H1 (cell line): ENCODE measurements around the gene RTCB. TPM values are rescaled to one million over a fixed set of nuclear protein-coding genes. Genes with fewer than 3 reads are reported as not detected.

Experiments
- CTCF ChIA-PET: fragments of 300-600 bp; sonication (Branson Sonifier 250); formaldehyde crosslinking; loops from one replicate; lab custom pipeline; 2021; ENCODE audit not compliant: partially characterized antibody; lab: Charles Lee
- POLR2A ChIA-PET: fragments of 300-600 bp; sonication (Branson Sonifier 250); formaldehyde crosslinking; loops from one replicate; lab custom pipeline; 2021; ENCODE audit warnings: inconsistent platforms; ENCODE audit not compliant: partially characterized antibody; lab: Charles Lee
- DNase-seq, 2 experiments: peaks; one replicate each; pipeline versions ENCODE4 v3.0.0 to v3.0.0-alpha.2; 2010 to 2022; ENCODE audit warnings: low spot score in 2 of 2, low read depth in 1 of 2, mixed read lengths in 1 of 2
- FAIRE-seq: peaks from 2 replicates; lab custom pipeline; 2011; peaks lifted over from hg19 to GRCh38; lab: Jason Lieb, UNC
- H2AFZ ChIP-seq: 2 replicates; pipeline ENCODE4 v1.8.1; 2012; ENCODE audit warnings: low read length, inconsistent platforms
- H2AK5ac ChIP-seq: 2 replicates; pipeline ENCODE4 v1.6.1; 2013; ENCODE audit warnings: low read depth, low read length
- H2BK120ac ChIP-seq: replicated peaks from 2 replicates; pipeline ENCODE3; 2013; ENCODE audit warnings: low read depth, low read length, inconsistent platforms
- H2BK12ac ChIP-seq: 2 replicates; pipeline ENCODE4 v1.6.1; 2013; ENCODE audit warnings: low read depth, low read length
- H2BK15ac ChIP-seq: 2 replicates; pipeline ENCODE4 v1.6.1; 2013; ENCODE audit warnings: low read length
- H2BK20ac ChIP-seq: 2 replicates; pipeline ENCODE4 v1.6.1; 2013; ENCODE audit warnings: low read length
- H2BK5ac ChIP-seq: 2 replicates; pipeline ENCODE4 v1.6.1; 2013; ENCODE audit warnings: low read depth, low read length
- H3K14ac ChIP-seq: 2 replicates; pipeline ENCODE4 v1.6.1; 2013; ENCODE audit warnings: inconsistent platforms; ENCODE audit not compliant: insufficient read length
- H3K18ac ChIP-seq: 2 replicates; pipeline ENCODE4 v1.6.1; 2013; ENCODE audit warnings: low read length; ENCODE audit errors: extremely low read depth
- H3K23ac ChIP-seq: 2 replicates; pipeline ENCODE4 v1.6.1; 2013; ENCODE audit warnings: inconsistent platforms; ENCODE audit not compliant: insufficient read length
- H3K23me2 ChIP-seq: 2 replicates; pipeline ENCODE4 v1.6.1; 2013; ENCODE audit warnings: low read depth, low read length
- H3K27ac ChIP-seq: 2 replicates; pipeline ENCODE4 v1.6.1; 2011; ENCODE audit warnings: low read depth, low read length, inconsistent platforms
- H3K27me3 ChIP-seq, 4 experiments: replicated peaks in 1 of 4; 1 replicate in 1 of 4; 2 replicates in 3 of 4; pipeline versions ENCODE4 v1.6.1 to v1.8.1; 2011 to 2013; ENCODE audit warnings: low read length in 3 of 4, mild to moderate bottlenecking in 3 of 4, inconsistent platforms in 2 of 4, mixed read lengths in 2 of 4, moderate library complexity in 1 of 4; ENCODE audit not compliant: control insufficient read depth in 3 of 4, insufficient read depth in 3 of 4; ENCODE audit errors: extremely low read depth in 1 of 4
- H3K36me3 ChIP-seq, 4 experiments: 2 replicates each; pipeline versions ENCODE4 v1.6.1 to v1.8.1; 2011 to 2013; ENCODE audit warnings: mild to moderate bottlenecking in 4 of 4, low read length in 3 of 4, moderate library complexity in 2 of 4, control low read depth in 1 of 4, inconsistent platforms in 1 of 4; ENCODE audit not compliant: insufficient read depth in 4 of 4, control insufficient read depth in 2 of 4
- H3K4ac ChIP-seq: replicated peaks from 2 replicates; pipeline ENCODE3; 2013; ENCODE audit warnings: low read length, low read depth, mixed read lengths, inconsistent platforms; ENCODE audit not compliant: insufficient read length
- H3K4me1 ChIP-seq, 4 experiments: replicated peaks in 1 of 4; 1 replicate in 1 of 4; 2 replicates in 3 of 4; pipeline versions ENCODE4 v1.6.1 to v1.8.1; 2011 to 2013; ENCODE audit warnings: low read length in 3 of 4, inconsistent platforms in 2 of 4, mixed read lengths in 1 of 4; ENCODE audit not compliant: insufficient read depth in 4 of 4, control insufficient read depth in 3 of 4
- H3K4me2 ChIP-seq, 2 experiments: 2 replicates each; pipeline versions ENCODE4 v1.6.1 to v1.8.1; 2011 to 2013; ENCODE audit warnings: low read depth in 2 of 2, low read length in 2 of 2, control low read depth in 1 of 2, inconsistent platforms in 1 of 2, mild to moderate bottlenecking in 1 of 2; ENCODE audit not compliant: insufficient read depth in 1 of 2
- H3K4me3 ChIP-seq, 4 experiments: fragments of 200-600, 300-600 bp in 1 of 4; sonication (generic), shearing (Covaris generic), sonication (Bioruptor Twin) in 1 of 4; 2 replicates each; pipeline versions ENCODE4 v1.5.1 to v1.8.1; 2011 to 2016; ENCODE audit warnings: low read length in 4 of 4, low read depth in 3 of 4, control low read depth in 2 of 4, inconsistent platforms in 2 of 4, mild to moderate bottlenecking in 2 of 4, mixed read lengths in 1 of 4, moderate library complexity in 1 of 4; ENCODE audit not compliant: insufficient read depth in 2 of 4; ENCODE audit errors: extremely low read depth in 1 of 4
- H3K56ac ChIP-seq: replicated peaks from 2 replicates; pipeline ENCODE3; 2013; ENCODE audit warnings: low read depth, mild to moderate bottlenecking, mixed read lengths, low read length, inconsistent platforms; ENCODE audit not compliant: insufficient read length
- H3K79me1 ChIP-seq: 2 replicates; pipeline ENCODE4 v1.6.1; 2013; ENCODE audit warnings: low read depth, low read length, control low read depth
- H3K79me2 ChIP-seq, 2 experiments: 2 replicates each; pipeline versions ENCODE4 v1.6.1 to v1.8.1; 2012 to 2013; ENCODE audit warnings: low read length in 2 of 2, mild to moderate bottlenecking in 2 of 2, inconsistent platforms in 1 of 2; ENCODE audit not compliant: insufficient read depth in 2 of 2, control insufficient read depth in 1 of 2
- H3K9ac ChIP-seq, 4 experiments: replicated peaks in 1 of 4; 1 replicate in 1 of 4; 2 replicates in 3 of 4; pipeline versions ENCODE4 v1.6.1 to v1.8.1; 2011 to 2013; ENCODE audit warnings: low read depth in 3 of 4, low read length in 3 of 4, control low read depth in 2 of 4, mild to moderate bottlenecking in 2 of 4, moderate library complexity in 2 of 4, inconsistent platforms in 1 of 4; ENCODE audit errors: extremely low read depth in 1 of 4
- H3K9me3 ChIP-seq, 2 experiments: 2 replicates each; pipeline versions ENCODE4 v1.6.1 to v1.8.1; 2012 to 2013; ENCODE audit warnings: mild to moderate bottlenecking in 2 of 2, moderate library complexity in 2 of 2, control low read depth in 1 of 2, inconsistent platforms in 1 of 2, low read depth in 1 of 2, low read length in 1 of 2, mixed read lengths in 1 of 2; ENCODE audit not compliant: insufficient read depth in 2 of 2
- H4K20me1 ChIP-seq, 2 experiments: replicated peaks in 1 of 2; 2 replicates each; pipeline versions ENCODE3 to v1.8.1; 2011 to 2013; ENCODE audit warnings: inconsistent platforms in 2 of 2, low read length in 2 of 2, mild to moderate bottlenecking in 1 of 2; ENCODE audit not compliant: insufficient read depth in 2 of 2, control insufficient read depth in 1 of 2
- H4K5ac ChIP-seq: 2 replicates; pipeline ENCODE4 v1.6.1; 2013; ENCODE audit warnings: low read length, low read depth, mixed read lengths, inconsistent platforms; ENCODE audit not compliant: insufficient read length
- H4K8ac ChIP-seq: 2 replicates; pipeline ENCODE4 v1.8.0; 2013; ENCODE audit warnings: mild to moderate bottlenecking, moderate library complexity, low read length, inconsistent platforms; ENCODE audit not compliant: insufficient read depth; ENCODE audit errors: extremely low read depth
- H4K91ac ChIP-seq: replicated peaks from 2 replicates; pipeline ENCODE3; 2013; ENCODE audit warnings: low read length, mixed read lengths, inconsistent platforms; ENCODE audit not compliant: insufficient read length
- CREB1 ChIP-seq: IDR thresholded peaks from 2 replicates; pipeline ENCODE4 v1.6.1; 2012; ENCODE audit warnings: inconsistent platforms
- EP300 ChIP-seq, 2 experiments: IDR thresholded peaks; 1 replicate in 1 of 2; 2 replicates in 1 of 2; pipeline ENCODE4 v1.6.1; 2011 to 2012; ENCODE audit warnings: low read depth in 2 of 2, low read length in 2 of 2, mild to moderate bottlenecking in 2 of 2, borderline replicate concordance in 1 of 2, inconsistent platforms in 1 of 2, moderate library complexity in 1 of 2
- WGBS, 2 experiments: shearing (Covaris generic) in 1 of 2; methylation state at CpG; one replicate each; pipeline versions ENCODE4 v1.1.6 to v1.1.7; 2013 to 2015; ENCODE audit warnings: low lambda C conversion rate in 2 of 2, mixed read lengths in 2 of 2, inconsistent platforms in 1 of 2, low coverage in 1 of 2, missing lambda C conversion rate in 1 of 2; ENCODE audit not compliant: insufficient replicate concordance in 2 of 2, insufficient coverage in 1 of 2, insufficient read length in 1 of 2; ENCODE audit errors: extremely low coverage in 1 of 2, missing lambda C conversion rate in 1 of 2; 5-methylcytosine and 5-hydroxymethylcytosine counted together
- polyA plus RNA-seq, 7 experiments: library from polyadenylated mRNA; depleted of rRNA in 3 of 7; stranded (reverse) in 5 of 7; unstranded in 2 of 7; fragments of >200 nt in 5 of 7; fragments of 200-250 nt in 2 of 7; gene quantifications; 1 replicate in 5 of 7; 2 replicates in 1 of 7; 4 replicates in 1 of 7; pipeline versions ENCODE4 v1.2.1 to v1.2.3, GENCODE V29; 2011 to 2013; ENCODE audit warnings: missing spikeins in 2 of 7, mixed read lengths in 2 of 7
- total RNA-seq: library from RNA; stranded (reverse); fragmentation: NEBNext Ultra II Directional; extraction: Animal tissue kit (Norgen Biotek cat#: 25700); gene quantifications from 2 replicates; pipeline ENCODE4 v1.2.1, GENCODE V29; 2021

The RTCB gene
- total and polyA plus RNA-seq, 2 of the 8 experiments (the other 6 are each of a cell fraction or from before 2014, with no cell fraction given), result 104 to 114 TPM

DNA sequence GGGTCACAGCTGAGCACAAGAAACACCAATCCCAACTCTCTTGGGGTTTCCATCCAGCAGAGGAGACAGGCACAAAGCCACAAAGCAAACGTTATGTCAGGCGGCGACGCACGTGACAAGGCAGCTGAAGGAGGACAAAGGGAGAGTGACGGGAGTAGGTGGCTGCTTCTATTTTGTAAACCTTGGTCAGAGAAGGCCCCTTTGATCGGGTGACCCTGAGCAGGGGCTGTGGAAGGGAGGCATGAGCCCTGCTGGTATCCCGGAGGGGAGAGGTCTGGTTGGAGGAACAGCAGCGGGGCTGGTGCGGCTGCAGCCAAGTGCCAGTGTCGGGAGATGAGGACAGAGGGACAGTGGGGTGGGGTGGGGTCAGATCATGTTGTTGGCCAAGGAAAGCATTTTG is 71.6 kb downstream of the RTCB start:
- no peak overlapping the region for H2AFZ ChIP-seq
- no peaks in the 10 kb centered on the region for H3K36me3 ChIP-seq
- no peak overlapping the region for H3K9ac ChIP-seq
- H4K91ac ChIP-seq, result no peak overlapping the region
- no peak overlapping the region for H3K14ac ChIP-seq
- no peak overlapping the region for H2BK15ac ChIP-seq
- POLR2A ChIA-PET, result interaction anchor here (1.0 to 2.0 kb wide), 3 partner anchors 9 to 17 kb away, joined by 4 read pairs; no protein-coding TSS in a partner anchor
- H3K23me2 ChIP-seq, result no peaks in the 10 kb centered on the region
- H3K9me3 ChIP-seq, result no peaks in the 10 kb centered on the region
- 92% methylated on average over 11 of the region's 11 CpGs; no CpG with 5 or more reads in 1 of the 2 experiments for WGBS, 2 experiments
- no peak overlapping the region for H3K4me2 ChIP-seq
- H3K4me3 ChIP-seq, result no peak overlapping the region
- H3K27me3 ChIP-seq, result no peaks in the 10 kb centered on the region
- 0 out of 2 replicates have a peak overlapping the region, but pooled peaks have one; percentile 30 for H2BK12ac ChIP-seq
- no peak overlapping the region for H3K56ac ChIP-seq
- no peak overlapping the region for H2BK20ac ChIP-seq
- no peaks in the 10 kb centered on the region for H3K79me2 ChIP-seq
- no peak for TF ChIP-seq CREB1
- peak in 1 of 2 experiments; percentile 86; a peak in 1 of 3 replicates for TF ChIP-seq EP300 (IDR thresholded peaks at IDR 0.05; ENCODE audit: borderline replicate concordance in 1 of 2, low read depth in 2 of 2, low read length in 2 of 2)
- TF ChIP-seq, all 59 proteins: peak for 1
- no peak overlapping the region for H2AK5ac ChIP-seq
- H3K18ac ChIP-seq, result no peak overlapping the region
- no peak overlapping the region for H3K23ac ChIP-seq
- CTCF ChIA-PET, result interaction anchor here (0.7 to 1.2 kb wide), 4 partner anchors 8 to 113 kb away, joined by 3 read pairs; no protein-coding TSS in a partner anchor
- H3K4ac ChIP-seq, result no peak overlapping the region
- no peak overlapping the region for H4K8ac ChIP-seq
- H2BK5ac ChIP-seq, result no peak overlapping the region
- DNase-seq (peak in 1 of 2 experiments; percentile 47), FAIRE-seq (no peak)
- H4K5ac ChIP-seq, result no peak overlapping the region
- H3K27ac ChIP-seq, result no peak overlapping the region
- peaks cover 4 to 8% (median 6%) of the 10 kb centered on the region in 4 experiments; a peak in 5 of 7 replicates for H3K4me1 ChIP-seq
- H3K79me1 ChIP-seq, result no peaks in the 10 kb centered on the region
- no peaks in the 10 kb centered on the region for H4K20me1 ChIP-seq
- no peak overlapping the region for H2BK120ac ChIP-seq
